ENCODE results near the gene LRSAM1. TPM values are rescaled to one million over a fixed set of nuclear protein-coding genes. Genes with fewer than 3 reads are reported as not detected.
A peak's percentile ranks its signal among the peaks of the same experiment; 100 is the strongest.

LRSAM1 gene
- total and polyA plus RNA-seq, 9 of the 15 experiments (the other 6 are each of a cell fraction or from before 2014, with no cell fraction given) = 0.07 to 16.2 (median 4.7) TPM

DNA sequence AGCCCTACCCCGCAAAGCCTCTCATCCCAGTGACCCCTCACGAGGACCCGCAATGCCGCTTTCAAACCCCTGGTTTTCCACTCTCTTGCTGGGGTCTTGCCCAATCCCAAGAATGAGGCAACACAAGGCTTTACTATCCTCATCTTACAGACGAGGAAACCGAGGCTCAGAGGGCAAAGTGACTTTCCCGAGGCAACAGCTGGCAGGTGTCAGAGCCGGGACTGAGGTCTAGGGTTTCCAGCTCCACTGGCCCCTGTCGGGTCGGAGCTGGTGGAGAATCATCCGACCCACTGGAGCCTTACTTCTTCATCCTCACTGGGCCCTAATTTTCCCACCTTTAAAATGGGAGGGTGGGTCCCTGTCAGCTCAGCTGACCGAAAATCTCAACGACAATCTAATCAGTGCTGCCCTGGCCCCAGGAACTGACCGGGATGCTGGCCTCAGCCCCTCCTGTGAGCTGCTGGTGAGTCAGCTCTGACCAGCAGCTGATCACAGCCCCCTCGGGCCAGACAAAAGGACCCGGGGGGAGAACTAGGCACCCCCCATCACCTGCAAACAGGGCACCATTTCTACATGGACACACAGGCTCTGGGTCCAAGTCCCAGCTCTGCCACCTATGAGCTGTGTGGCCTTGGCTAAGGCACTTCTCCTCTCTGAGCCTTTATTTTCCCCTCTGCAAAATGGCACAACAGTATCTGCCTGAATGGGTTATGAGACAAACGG lies 88.1 kb downstream of the LRSAM1 start (continued):
- TF ChIP-seq, protein P1, sequence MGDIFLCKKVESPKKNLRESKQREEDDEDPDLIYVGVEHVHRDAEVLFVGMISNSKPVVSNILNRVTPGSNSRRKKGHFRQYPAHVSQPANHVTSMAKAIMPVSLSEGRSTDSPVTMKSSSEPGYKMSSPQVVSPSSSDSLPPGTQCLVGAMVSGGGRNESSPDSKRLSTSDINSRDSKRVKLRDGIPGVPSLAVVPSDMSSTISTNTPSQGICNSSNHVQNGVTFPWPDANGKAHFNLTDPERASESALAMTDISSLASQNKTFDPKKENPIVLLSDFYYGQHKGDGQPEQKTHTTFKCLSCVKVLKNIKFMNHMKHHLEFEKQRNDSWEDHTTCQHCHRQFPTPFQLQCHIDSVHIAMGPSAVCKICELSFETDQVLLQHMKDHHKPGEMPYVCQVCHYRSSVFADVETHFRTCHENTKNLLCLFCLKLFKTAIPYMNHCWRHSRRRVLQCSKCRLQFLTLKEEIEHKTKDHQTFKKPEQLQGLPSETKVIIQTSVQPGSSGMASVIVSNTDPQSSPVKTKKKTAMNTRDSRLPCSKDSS (IDR thresholded peaks at IDR 0.05; ENCODE audit: low read depth, partially characterized antibody) = no peak
- TF ChIP-seq SAP30 (IDR thresholded peaks at IDR 0.05; ENCODE audit: borderline replicate concordance, insufficient read depth, low read depth, low read length, poor library complexity, severe bottlenecking) (no peak), FOXK2 (conservative IDR thresholded peaks at IDR 0.05 in 1 of 2, IDR thresholded peaks at IDR 0.05 in 1 of 2; ENCODE audit: low read depth in 2 of 2) (no peak), ASH1L (IDR thresholded peaks at IDR 0.05; ENCODE audit: borderline replicate concordance, low read depth, partially characterized antibody) (no peak), ZNF780A (CRISPR knock-in tag; IDR thresholded peaks at IDR 0.05) (no peak), GTF2F1 (IDR thresholded peaks at IDR 0.05; ENCODE audit: low read depth, low read length) (no peak), CBX2 (IDR thresholded peaks at IDR 0.05; ENCODE audit: insufficient read depth, low read length, poor library complexity, severe bottlenecking) (no peak), ZNF311 (CRISPR knock-in tag; IDR thresholded peaks at IDR 0.05) (no peak), SMARCA5 (IDR thresholded peaks at IDR 0.05) (peak; percentile 87; the same call in 1 of the 2 replicates), RCOR1 (IDR thresholded peaks at IDR 0.05; ENCODE audit: borderline replicate concordance in 1 of 2, low read depth in 2 of 2, low read length in 2 of 2) (peak; percentile 67 to 97), ZNF830 (CRISPR knock-in tag; IDR thresholded peaks at IDR 0.05) (no peak), EGR1 (conservative IDR thresholded peaks at IDR 0.05) (no peak), ZNF445 (CRISPR knock-in tag; IDR thresholded peaks at IDR 0.05; ENCODE audit: low read depth) (no peak), TARDBP (IDR thresholded peaks at IDR 0.05) (no peak)
- TF ChIP-seq, protein P2, sequence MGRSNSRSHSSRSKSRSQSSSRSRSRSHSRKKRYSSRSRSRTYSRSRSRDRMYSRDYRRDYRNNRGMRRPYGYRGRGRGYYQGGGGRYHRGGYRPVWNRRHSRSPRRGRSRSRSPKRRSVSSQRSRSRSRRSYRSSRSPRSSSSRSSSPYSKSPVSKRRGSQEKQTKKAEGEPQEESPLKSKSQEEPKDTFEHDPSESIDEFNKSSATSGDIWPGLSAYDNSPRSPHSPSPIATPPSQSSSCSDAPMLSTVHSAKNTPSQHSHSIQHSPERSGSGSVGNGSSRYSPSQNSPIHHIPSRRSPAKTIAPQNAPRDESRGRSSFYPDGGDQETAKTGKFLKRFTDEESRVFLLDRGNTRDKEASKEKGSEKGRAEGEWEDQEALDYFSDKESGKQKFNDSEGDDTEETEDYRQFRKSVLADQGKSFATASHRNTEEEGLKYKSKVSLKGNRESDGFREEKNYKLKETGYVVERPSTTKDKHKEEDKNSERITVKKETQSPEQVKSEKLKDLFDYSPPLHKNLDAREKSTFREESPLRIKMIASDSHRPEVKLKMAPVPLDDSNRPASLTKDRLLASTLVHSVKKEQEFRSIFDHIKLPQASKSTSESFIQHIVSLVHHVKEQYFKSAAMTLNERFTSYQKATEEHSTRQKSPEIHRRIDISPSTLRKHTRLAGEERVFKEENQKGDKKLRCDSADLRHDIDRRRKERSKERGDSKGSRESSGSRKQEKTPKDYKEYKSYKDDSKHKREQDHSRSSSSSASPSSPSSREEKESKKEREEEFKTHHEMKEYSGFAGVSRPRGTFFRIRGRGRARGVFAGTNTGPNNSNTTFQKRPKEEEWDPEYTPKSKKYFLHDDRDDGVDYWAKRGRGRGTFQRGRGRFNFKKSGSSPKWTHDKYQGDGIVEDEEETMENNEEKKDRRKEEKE (IDR thresholded peaks at IDR 0.05; ENCODE audit: borderline replicate concordance in 1 of 2, control insufficient read depth in 1 of 2, low read depth in 2 of 2, low read length in 1 of 2) = no peak
- TF ChIP-seq, protein P3, sequence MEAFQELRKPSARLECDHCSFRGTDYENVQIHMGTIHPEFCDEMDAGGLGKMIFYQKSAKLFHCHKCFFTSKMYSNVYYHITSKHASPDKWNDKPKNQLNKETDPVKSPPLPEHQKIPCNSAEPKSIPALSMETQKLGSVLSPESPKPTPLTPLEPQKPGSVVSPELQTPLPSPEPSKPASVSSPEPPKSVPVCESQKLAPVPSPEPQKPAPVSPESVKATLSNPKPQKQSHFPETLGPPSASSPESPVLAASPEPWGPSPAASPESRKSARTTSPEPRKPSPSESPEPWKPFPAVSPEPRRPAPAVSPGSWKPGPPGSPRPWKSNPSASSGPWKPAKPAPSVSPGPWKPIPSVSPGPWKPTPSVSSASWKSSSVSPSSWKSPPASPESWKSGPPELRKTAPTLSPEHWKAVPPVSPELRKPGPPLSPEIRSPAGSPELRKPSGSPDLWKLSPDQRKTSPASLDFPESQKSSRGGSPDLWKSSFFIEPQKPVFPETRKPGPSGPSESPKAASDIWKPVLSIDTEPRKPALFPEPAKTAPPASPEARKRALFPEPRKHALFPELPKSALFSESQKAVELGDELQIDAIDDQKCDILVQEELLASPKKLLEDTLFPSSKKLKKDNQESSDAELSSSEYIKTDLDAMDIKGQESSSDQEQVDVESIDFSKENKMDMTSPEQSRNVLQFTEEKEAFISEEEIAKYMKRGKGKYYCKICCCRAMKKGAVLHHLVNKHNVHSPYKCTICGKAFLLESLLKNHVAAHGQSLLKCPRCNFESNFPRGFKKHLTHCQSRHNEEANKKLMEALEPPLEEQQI (IDR thresholded peaks at IDR 0.05) = no peak
- TF ChIP-seq, protein P4, sequence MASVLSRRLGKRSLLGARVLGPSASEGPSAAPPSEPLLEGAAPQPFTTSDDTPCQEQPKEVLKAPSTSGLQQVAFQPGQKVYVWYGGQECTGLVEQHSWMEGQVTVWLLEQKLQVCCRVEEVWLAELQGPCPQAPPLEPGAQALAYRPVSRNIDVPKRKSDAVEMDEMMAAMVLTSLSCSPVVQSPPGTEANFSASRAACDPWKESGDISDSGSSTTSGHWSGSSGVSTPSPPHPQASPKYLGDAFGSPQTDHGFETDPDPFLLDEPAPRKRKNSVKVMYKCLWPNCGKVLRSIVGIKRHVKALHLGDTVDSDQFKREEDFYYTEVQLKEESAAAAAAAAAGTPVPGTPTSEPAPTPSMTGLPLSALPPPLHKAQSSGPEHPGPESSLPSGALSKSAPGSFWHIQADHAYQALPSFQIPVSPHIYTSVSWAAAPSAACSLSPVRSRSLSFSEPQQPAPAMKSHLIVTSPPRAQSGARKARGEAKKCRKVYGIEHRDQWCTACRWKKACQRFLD (CRISPR knock-in tag; IDR thresholded peaks at IDR 0.05) = peak; percentile 79; the same call in 1 of the 2 replicates

Data from K562 (cell line).